WTC11 (cell line): ENCODE results near the gene CSRNP3. TPM values are rescaled to one million over a fixed set of nuclear protein-coding genes. Genes with fewer than 3 reads are reported as not detected.

ENCODE experiments used
- ATAC-seq: fragments of 200-7000 bp; cut with Tn5 transposase; 2 replicates; pipeline ENCODE4 v1.10.0; 2021; ENCODE audit warnings: mild to moderate bottlenecking, moderate library complexity
- CTCF ChIA-PET: fragments of 300-600 bp; sonication (Branson Sonifier 250); formaldehyde crosslinking; loops from one replicate; lab custom pipeline; 2021; ENCODE audit warnings: antibody characterized with exemption; lab: Charles Lee
- POLR2A ChIA-PET: fragments of 350-600 bp; sonication (Branson Sonifier 250); formaldehyde crosslinking; loops from one replicate; lab custom pipeline; 2021; ENCODE audit warnings: antibody characterized with exemption; lab: Charles Lee
- DNase-seq: peaks from one replicate; pipeline ENCODE4 v3.0.0; 2021; ENCODE audit warnings: low spot score
- H3K27ac Mint-ChIP-seq: 2 replicates; pipeline ENCODE4 v1.8.0; 2021; ENCODE audit warnings: mixed read lengths
- H3K27me3 Mint-ChIP-seq: 2 replicates; pipeline ENCODE4 v1.8.0; 2021; ENCODE audit warnings: low read depth, mild to moderate bottlenecking, moderate library complexity, mixed read lengths
- H3K36me3 Mint-ChIP-seq: 2 replicates; pipeline ENCODE4 v1.8.0; 2021; ENCODE audit warnings: mixed read lengths
- H3K4me1 Mint-ChIP-seq: 2 replicates; pipeline ENCODE4 v1.8.0; 2022; ENCODE audit warnings: mixed read lengths
- H3K4me3 Mint-ChIP-seq: 2 replicates; pipeline ENCODE4 v1.8.0; 2021; ENCODE audit warnings: mild to moderate bottlenecking, moderate library complexity, mixed read lengths
- H3K9me3 Mint-ChIP-seq: 2 replicates; pipeline ENCODE4 v1.8.0; 2021; ENCODE audit warnings: mixed read lengths
- CDX4 ChIP-seq: fragments of 250-450 bp; sonication (Bioruptor Pico); IDR thresholded peaks from 2 replicates; pipeline ENCODE4 v1.9.0; 2021; ENCODE audit warnings: moderate library complexity, mild to moderate bottlenecking, inconsistent platforms, borderline replicate concordance
- CTCF ChIP-seq: fragments of 200-600 bp; IDR thresholded peaks from 2 replicates; pipeline ENCODE4 v1.8.0; 2022; ENCODE audit warnings: antibody characterized with exemption
- E2F5 ChIP-seq: sonication (generic); formaldehyde crosslinking; IDR thresholded peaks from 2 replicates; pipeline ENCODE4 v1.8.1; 2022; ENCODE audit warnings: mild to moderate bottlenecking, moderate library complexity, missing genetic modification reagents
- ELF4 ChIP-seq: sonication (generic); formaldehyde crosslinking; IDR thresholded peaks from 2 replicates; pipeline ENCODE4 v1.8.1; 2022; ENCODE audit warnings: low read depth, mild to moderate bottlenecking, moderate library complexity, missing genetic modification reagents
- FOXP4 ChIP-seq: sonication (generic); formaldehyde crosslinking; IDR thresholded peaks from 2 replicates; pipeline ENCODE4 v1.8.0; 2022; ENCODE audit warnings: mild to moderate bottlenecking, missing genetic modification reagents
- KAT7 ChIP-seq: sonication (generic); formaldehyde crosslinking; IDR thresholded peaks from 2 replicates; pipeline ENCODE4 v1.8.1; 2023; ENCODE audit warnings: missing genetic modification reagents, mild to moderate bottlenecking, borderline replicate concordance
- MLX ChIP-seq: sonication (generic); formaldehyde crosslinking; IDR thresholded peaks from 2 replicates; pipeline ENCODE4 v1.8.1; 2023; ENCODE audit warnings: mild to moderate bottlenecking, missing genetic modification reagents, moderate library complexity
- NR2C2 ChIP-seq: sonication (generic); formaldehyde crosslinking; IDR thresholded peaks from 2 replicates; pipeline ENCODE4 v1.8.0; 2022; ENCODE audit warnings: mild to moderate bottlenecking, missing genetic modification reagents
- OVOL2 ChIP-seq: fragments of 250-450 bp; sonication (Bioruptor Pico); IDR thresholded peaks from 2 replicates; pipeline ENCODE4 v1.9.0; 2021; ENCODE audit warnings: mild to moderate bottlenecking, borderline replicate concordance
- PRDM15 ChIP-seq: sonication (generic); formaldehyde crosslinking; IDR thresholded peaks from 2 replicates; pipeline ENCODE4 v1.8.0; 2022; ENCODE audit warnings: missing genetic modification reagents
- PRRX2 ChIP-seq: fragments of 250-450 bp; sonication (Bioruptor Pico); IDR thresholded peaks from 2 replicates; pipeline ENCODE4 v1.8.0; 2021; ENCODE audit warnings: mild to moderate bottlenecking
- SP1 ChIP-seq: sonication (generic); formaldehyde crosslinking; conservative IDR thresholded peaks from 2 replicates; pipeline ENCODE4 v1.8.1; 2022; ENCODE audit warnings: missing genetic modification reagents
- TEAD1 ChIP-seq: sonication (generic); formaldehyde crosslinking; IDR thresholded peaks from 2 replicates; pipeline ENCODE4 v1.8.0; 2022; ENCODE audit warnings: mild to moderate bottlenecking, missing genetic modification reagents
- TEAD4 ChIP-seq: sonication (generic); formaldehyde crosslinking; IDR thresholded peaks from 2 replicates; pipeline ENCODE4 v1.8.0; 2022; ENCODE audit warnings: mild to moderate bottlenecking, missing genetic modification reagents
- ZNF219 ChIP-seq: sonication (generic); formaldehyde crosslinking; IDR thresholded peaks from 2 replicates; pipeline ENCODE4 v1.8.0; 2023; ENCODE audit warnings: missing genetic modification reagents, mild to moderate bottlenecking, borderline replicate concordance
- ZNF281 ChIP-seq: sonication (generic); formaldehyde crosslinking; IDR thresholded peaks from 2 replicates; pipeline ENCODE4 v1.8.0; 2023; ENCODE audit warnings: mild to moderate bottlenecking, missing genetic modification reagents
- ZNF396 ChIP-seq: fragments of 250-450 bp; sonication (Bioruptor Pico); IDR thresholded peaks from 2 replicates; pipeline ENCODE4 v1.8.0; 2021; ENCODE audit warnings: mild to moderate bottlenecking, moderate library complexity, borderline replicate concordance
- ZNF423 ChIP-seq: fragments of 250-450 bp; sonication (Bioruptor Pico); IDR thresholded peaks from 2 replicates; pipeline ENCODE4 v2.1.2; 2022; ENCODE audit warnings: mild to moderate bottlenecking, moderate library complexity
- ZNF532 ChIP-seq: fragments of 250-450 bp; sonication (Bioruptor Pico); IDR thresholded peaks from 2 replicates; pipeline ENCODE4 v1.9.0; 2021; ENCODE audit warnings: mild to moderate bottlenecking, borderline replicate concordance
- ZNF671 ChIP-seq: fragments of 250-450 bp; sonication (Bioruptor Pico); IDR thresholded peaks from 2 replicates; pipeline ENCODE4 v1.8.0; 2021; ENCODE audit warnings: mild to moderate bottlenecking
- total RNA-seq: library from RNA; stranded (reverse); gene quantifications from 3 replicates; pipeline ENCODE4 v1.2.3, GENCODE V29; 2021

The CSRNP3 gene
- total RNA-seq, 1 experiment from 2014 or later: 7.3 TPM

- no peak for TF ChIP-seq TEAD1
- no peak for TF ChIP-seq ZNF219 (CRISPR knock-in tag)
- TF ChIP-seq ZNF532 (CRISPR knock-in tag): no peak
- no peak for TF ChIP-seq ZNF671 (CRISPR knock-in tag)
- TF ChIP-seq FOXP4 (CRISPR knock-in tag): no peak
- no peak for TF ChIP-seq OVOL2 (CRISPR knock-in tag)
- no peak for TF ChIP-seq CDX4
- TF ChIP-seq PRRX2 (CRISPR knock-in tag): no peak
- no peak for TF ChIP-seq KAT7 (CRISPR knock-in tag)
- TF ChIP-seq ZNF396 (CRISPR knock-in tag): no peak
- TF ChIP-seq MLX (CRISPR knock-in tag): no peak
- no peak for TF ChIP-seq PRDM15 (CRISPR knock-in tag)
- TF ChIP-seq SP1 (CRISPR knock-in tag): no peak
- no peak for TF ChIP-seq TEAD4 (CRISPR knock-in tag)
- TF ChIP-seq CTCF: no peak
- no peak for TF ChIP-seq E2F5
- TF ChIP-seq ZNF423 (CRISPR knock-in tag): no peak
- TF ChIP-seq ELF4 (CRISPR knock-in tag): no peak
- TF ChIP-seq NR2C2 (CRISPR knock-in tag): no peak
- TF ChIP-seq ZNF281: no peak
- no peak for DNase-seq
- POLR2A ChIA-PET: interaction anchor here (1.1 kb wide), 1 partner anchor 15 kb away, joined by 3 read pairs; no protein-coding TSS in a partner anchor
- Mint-ChIP-seq H3K4me3 (no peak overlapping the region), H3K4me1 (peaks cover 2% of the 10 kb centered on the region; the same call in 1 of the 2 replicates), H3K27ac (no peak overlapping the region; the same call in 1 of the 2 replicates), H3K36me3 (peaks cover 11% of the 10 kb centered on the region), H3K9me3 (peaks cover 4% of the 10 kb centered on the region), H3K27me3 (no peaks in the 10 kb centered on the region)
- CTCF ChIA-PET: no interaction called here
- ATAC-seq: no peak
Observed at GRCh38 chr2:165494573-165494972, 25.1 kb downstream of the CSRNP3 start.
